Measurements from ENCODE around the gene ABR. TPM values are rescaled to one million over a fixed set of nuclear protein-coding genes. Genes with fewer than 3 reads are reported as not detected.

Gene ABR
- total and polyA plus RNA-seq, 2 of the 13 experiments (the other 11 are each of a cell fraction or from before 2014, with no cell fraction given) = 12.4 to 40.4 TPM

DNA sequence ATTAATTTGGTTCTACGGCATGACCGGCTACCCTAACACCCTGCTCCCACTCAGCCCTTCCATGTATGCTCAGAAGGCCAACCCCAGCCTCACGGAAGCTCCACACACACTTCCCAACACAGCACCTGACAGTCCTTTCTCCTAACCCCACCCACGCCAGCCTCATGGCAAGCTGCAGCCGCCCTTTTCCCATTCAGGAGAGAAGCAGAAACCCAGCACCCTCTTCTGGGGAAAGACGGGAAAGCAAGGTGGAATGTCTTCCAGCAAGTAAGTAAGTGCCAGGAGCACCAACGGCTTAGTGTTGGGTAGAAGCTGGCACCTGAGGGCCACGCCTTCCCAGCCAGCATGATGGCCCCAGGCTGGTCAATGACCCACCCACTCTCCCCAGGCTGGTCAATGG, 32.1 kb downstream of the ABR start (continued):
- TF ChIP-seq, protein P1, sequence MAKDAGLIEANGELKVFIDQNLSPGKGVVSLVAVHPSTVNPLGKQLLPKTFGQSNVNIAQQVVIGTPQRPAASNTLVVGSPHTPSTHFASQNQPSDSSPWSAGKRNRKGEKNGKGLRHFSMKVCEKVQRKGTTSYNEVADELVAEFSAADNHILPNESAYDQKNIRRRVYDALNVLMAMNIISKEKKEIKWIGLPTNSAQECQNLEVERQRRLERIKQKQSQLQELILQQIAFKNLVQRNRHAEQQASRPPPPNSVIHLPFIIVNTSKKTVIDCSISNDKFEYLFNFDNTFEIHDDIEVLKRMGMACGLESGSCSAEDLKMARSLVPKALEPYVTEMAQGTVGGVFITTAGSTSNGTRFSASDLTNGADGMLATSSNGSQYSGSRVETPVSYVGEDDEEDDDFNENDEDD (CRISPR knock-in tag; IDR thresholded peaks at IDR 0.05; ENCODE audit: borderline replicate concordance) = peak; percentile 31; the same call in 1 of the 2 replicates
- no peak for TF ChIP-seq ZC3H4 (CRISPR knock-in tag; IDR thresholded peaks at IDR 0.05; ENCODE audit: borderline replicate concordance)
- TF ChIP-seq, protein P2, sequence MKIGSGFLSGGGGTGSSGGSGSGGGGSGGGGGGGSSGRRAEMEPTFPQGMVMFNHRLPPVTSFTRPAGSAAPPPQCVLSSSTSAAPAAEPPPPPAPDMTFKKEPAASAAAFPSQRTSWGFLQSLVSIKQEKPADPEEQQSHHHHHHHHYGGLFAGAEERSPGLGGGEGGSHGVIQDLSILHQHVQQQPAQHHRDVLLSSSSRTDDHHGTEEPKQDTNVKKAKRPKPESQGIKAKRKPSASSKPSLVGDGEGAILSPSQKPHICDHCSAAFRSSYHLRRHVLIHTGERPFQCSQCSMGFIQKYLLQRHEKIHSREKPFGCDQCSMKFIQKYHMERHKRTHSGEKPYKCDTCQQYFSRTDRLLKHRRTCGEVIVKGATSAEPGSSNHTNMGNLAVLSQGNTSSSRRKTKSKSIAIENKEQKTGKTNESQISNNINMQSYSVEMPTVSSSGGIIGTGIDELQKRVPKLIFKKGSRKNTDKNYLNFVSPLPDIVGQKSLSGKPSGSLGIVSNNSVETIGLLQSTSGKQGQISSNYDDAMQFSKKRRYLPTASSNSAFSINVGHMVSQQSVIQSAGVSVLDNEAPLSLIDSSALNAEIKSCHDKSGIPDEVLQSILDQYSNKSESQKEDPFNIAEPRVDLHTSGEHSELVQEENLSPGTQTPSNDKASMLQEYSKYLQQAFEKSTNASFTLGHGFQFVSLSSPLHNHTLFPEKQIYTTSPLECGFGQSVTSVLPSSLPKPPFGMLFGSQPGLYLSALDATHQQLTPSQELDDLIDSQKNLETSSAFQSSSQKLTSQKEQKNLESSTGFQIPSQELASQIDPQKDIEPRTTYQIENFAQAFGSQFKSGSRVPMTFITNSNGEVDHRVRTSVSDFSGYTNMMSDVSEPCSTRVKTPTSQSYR (CRISPR knock-in tag; IDR thresholded peaks at IDR 0.05; ENCODE audit: borderline replicate concordance) = no peak
- TF ChIP-seq, protein P3, sequence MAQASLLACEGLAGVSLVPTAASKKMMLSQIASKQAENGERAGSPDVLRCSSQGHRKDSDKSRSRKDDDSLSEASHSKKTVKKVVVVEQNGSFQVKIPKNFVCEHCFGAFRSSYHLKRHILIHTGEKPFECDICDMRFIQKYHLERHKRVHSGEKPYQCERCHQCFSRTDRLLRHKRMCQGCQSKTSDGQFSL (CRISPR knock-in tag; IDR thresholded peaks at IDR 0.05) = 0 out of 2 replicates have a peak, but pooled peaks have one; percentile 10
- peak; percentile 37 for TF ChIP-seq XRCC5 (optimal IDR thresholded peaks at IDR 0.05; ENCODE audit: low read length)
- peak; percentile 60; the same call in 1 of the 2 replicates for TF ChIP-seq EZH2 (conservative IDR thresholded peaks at IDR 0.05; ENCODE audit: low read depth, low read length)
- TF ChIP-seq, protein P4, sequence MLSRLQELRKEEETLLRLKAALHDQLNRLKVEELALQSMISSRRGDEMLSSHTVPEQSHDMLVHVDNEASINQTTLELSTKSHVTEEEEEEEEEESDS (CRISPR knock-in tag; IDR thresholded peaks at IDR 0.05; ENCODE audit: borderline replicate concordance) = no peak
- 0 out of 2 replicates have a peak, but pooled peaks have one; percentile 38 for TF ChIP-seq ZNF263 (CRISPR knock-in tag; IDR thresholded peaks at IDR 0.05)
- TF ChIP-seq TEAD3 (CRISPR knock-in tag; optimal IDR thresholded peaks at IDR 0.05; ENCODE audit: borderline replicate concordance) = peak; percentile 61
- TF ChIP-seq ZNF614 (CRISPR knock-in tag; IDR thresholded peaks at IDR 0.05; ENCODE audit: borderline replicate concordance) = no peak
- TF ChIP-seq, protein P5, sequence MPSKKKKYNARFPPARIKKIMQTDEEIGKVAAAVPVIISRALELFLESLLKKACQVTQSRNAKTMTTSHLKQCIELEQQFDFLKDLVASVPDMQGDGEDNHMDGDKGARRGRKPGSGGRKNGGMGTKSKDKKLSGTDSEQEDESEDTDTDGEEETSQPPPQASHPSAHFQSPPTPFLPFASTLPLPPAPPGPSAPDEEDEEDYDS (CRISPR knock-in tag; IDR thresholded peaks at IDR 0.05) = 0 out of 2 replicates have a peak, but pooled peaks have one; percentile 17
- TF ChIP-seq ZNF205 (CRISPR knock-in tag; IDR thresholded peaks at IDR 0.05) = 0 out of 2 replicates have a peak, but pooled peaks have one; percentile 24
- TF ChIP-seq STAG1 (CRISPR knock-in tag; IDR thresholded peaks at IDR 0.05) = peak; percentile 77
- TF ChIP-seq U2AF1 (optimal IDR thresholded peaks at IDR 0.05; ENCODE audit: low read depth, low read length) = no peak
- 0 out of 2 replicates have a peak, but pooled peaks have one; percentile 24 for TF ChIP-seq KDM2A (CRISPR knock-in tag; IDR thresholded peaks at IDR 0.05; ENCODE audit: borderline replicate concordance, low read depth)
- TF ChIP-seq, protein P6, sequence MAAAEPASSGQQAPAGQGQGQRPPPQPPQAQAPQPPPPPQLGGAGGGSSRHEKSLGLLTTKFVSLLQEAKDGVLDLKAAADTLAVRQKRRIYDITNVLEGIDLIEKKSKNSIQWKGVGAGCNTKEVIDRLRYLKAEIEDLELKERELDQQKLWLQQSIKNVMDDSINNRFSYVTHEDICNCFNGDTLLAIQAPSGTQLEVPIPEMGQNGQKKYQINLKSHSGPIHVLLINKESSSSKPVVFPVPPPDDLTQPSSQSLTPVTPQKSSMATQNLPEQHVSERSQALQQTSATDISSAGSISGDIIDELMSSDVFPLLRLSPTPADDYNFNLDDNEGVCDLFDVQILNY (CRISPR knock-in tag; conservative IDR thresholded peaks at IDR 0.05) = no peak
- TF ChIP-seq SAP130 (CRISPR knock-in tag; IDR thresholded peaks at IDR 0.05; ENCODE audit: low read depth) = 0 out of 2 replicates have a peak, but pooled peaks have one; percentile 22
- TF ChIP-seq ZNF839 (CRISPR knock-in tag; IDR thresholded peaks at IDR 0.05; ENCODE audit: borderline replicate concordance) = no peak
- TF ChIP-seq, protein P7, sequence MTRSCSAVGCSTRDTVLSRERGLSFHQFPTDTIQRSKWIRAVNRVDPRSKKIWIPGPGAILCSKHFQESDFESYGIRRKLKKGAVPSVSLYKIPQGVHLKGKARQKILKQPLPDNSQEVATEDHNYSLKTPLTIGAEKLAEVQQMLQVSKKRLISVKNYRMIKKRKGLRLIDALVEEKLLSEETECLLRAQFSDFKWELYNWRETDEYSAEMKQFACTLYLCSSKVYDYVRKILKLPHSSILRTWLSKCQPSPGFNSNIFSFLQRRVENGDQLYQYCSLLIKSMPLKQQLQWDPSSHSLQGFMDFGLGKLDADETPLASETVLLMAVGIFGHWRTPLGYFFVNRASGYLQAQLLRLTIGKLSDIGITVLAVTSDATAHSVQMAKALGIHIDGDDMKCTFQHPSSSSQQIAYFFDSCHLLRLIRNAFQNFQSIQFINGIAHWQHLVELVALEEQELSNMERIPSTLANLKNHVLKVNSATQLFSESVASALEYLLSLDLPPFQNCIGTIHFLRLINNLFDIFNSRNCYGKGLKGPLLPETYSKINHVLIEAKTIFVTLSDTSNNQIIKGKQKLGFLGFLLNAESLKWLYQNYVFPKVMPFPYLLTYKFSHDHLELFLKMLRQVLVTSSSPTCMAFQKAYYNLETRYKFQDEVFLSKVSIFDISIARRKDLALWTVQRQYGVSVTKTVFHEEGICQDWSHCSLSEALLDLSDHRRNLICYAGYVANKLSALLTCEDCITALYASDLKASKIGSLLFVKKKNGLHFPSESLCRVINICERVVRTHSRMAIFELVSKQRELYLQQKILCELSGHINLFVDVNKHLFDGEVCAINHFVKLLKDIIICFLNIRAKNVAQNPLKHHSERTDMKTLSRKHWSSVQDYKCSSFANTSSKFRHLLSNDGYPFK (CRISPR knock-in tag; IDR thresholded peaks at IDR 0.05; ENCODE audit: borderline replicate concordance) = no peak
- TF ChIP-seq ZNF615 (CRISPR knock-in tag; IDR thresholded peaks at IDR 0.05; ENCODE audit: borderline replicate concordance) = no peak
